GM23248 (cell line): Measurements from ENCODE around the gene ATRN. TPM values are rescaled to one million over a fixed set of nuclear protein-coding genes. Genes with fewer than 3 reads are reported as not detected.

Experiments
- DNase-seq: peaks from one replicate; pipeline ENCODE4 v3.0.0-alpha.2; 2015
- H2AFZ ChIP-seq: fragments of 200-600 bp; sonication (generic); 2 replicates; pipeline ENCODE4 v1.6.1; 2016; ENCODE audit warnings: antibody characterized with exemption
- H3F3A ChIP-seq: fragments of 200-600 bp; sonication (generic); 2 replicates; pipeline ENCODE4 v1.6.1; 2016; ENCODE audit warnings: mild to moderate bottlenecking, antibody characterized with exemption, mixed run types; ENCODE audit not compliant: insufficient read depth
- H3K27ac ChIP-seq: fragments of 200-600 bp; sonication (generic); 2 replicates; pipeline ENCODE4 v1.5.1; 2016; ENCODE audit warnings: mild to moderate bottlenecking
- H3K27me3 ChIP-seq: fragments of 200-600 bp; sonication (generic); replicated peaks from 2 replicates; pipeline ENCODE4 v1.6.1; 2016; ENCODE audit warnings: mild to moderate bottlenecking; ENCODE audit not compliant: insufficient read depth
- H3K36me3 ChIP-seq: fragments of 200-600 bp; sonication (generic); 2 replicates; pipeline ENCODE4 v1.6.1; 2016; ENCODE audit warnings: low read depth, mild to moderate bottlenecking
- H3K4me1 ChIP-seq: fragments of 200-600 bp; sonication (generic); 2 replicates; pipeline ENCODE4 v1.6.1; 2016; ENCODE audit warnings: mild to moderate bottlenecking; ENCODE audit not compliant: insufficient read depth
- H3K4me2 ChIP-seq: fragments of 200-600 bp; sonication (generic); one replicate; pipeline ENCODE4 v1.6.1; 2016; ENCODE audit warnings: mild to moderate bottlenecking; ENCODE audit not compliant: unreplicated experiment
- H3K4me3 ChIP-seq: fragments of 200-600 bp; sonication (generic); 2 replicates; pipeline ENCODE4 v1.5.1; 2016; ENCODE audit warnings: mild to moderate bottlenecking
- H3K79me2 ChIP-seq: fragments of 200-600 bp; sonication (generic); 2 replicates; pipeline ENCODE4 v1.6.1; 2016; ENCODE audit warnings: mild to moderate bottlenecking; ENCODE audit not compliant: insufficient read depth
- H3K9ac ChIP-seq: fragments of 200-600 bp; sonication (generic); 2 replicates; pipeline ENCODE4 v1.6.1; 2016; ENCODE audit warnings: mild to moderate bottlenecking
- H3K9me2 ChIP-seq: fragments of 200-600 bp; sonication (generic); 2 replicates; pipeline ENCODE4 v1.6.1; 2016; ENCODE audit warnings: mixed run types, mild to moderate bottlenecking, moderate library complexity; ENCODE audit not compliant: insufficient read depth
- H3K9me3 ChIP-seq: fragments of 200-600 bp; sonication (generic); one replicate; pipeline ENCODE4 v1.6.1; 2017; ENCODE audit warnings: low read depth
- H4K20me1 ChIP-seq: fragments of 200-600 bp; sonication (generic); 2 replicates; pipeline ENCODE4 v1.6.0; 2016; ENCODE audit not compliant: insufficient read depth
- EZH2 ChIP-seq: fragments of 200-600 bp; sonication (generic); IDR thresholded peaks from 2 replicates; pipeline ENCODE4 v1.6.1; 2018; ENCODE audit warnings: antibody characterized with exemption, mild to moderate bottlenecking; ENCODE audit not compliant: insufficient read depth, poor library complexity, severe bottlenecking
- EZH2phosphoT487 ChIP-seq: fragments of 200-600 bp; sonication (generic); IDR thresholded peaks from 2 replicates; pipeline ENCODE4 v1.6.1; 2018; ENCODE audit warnings: antibody characterized with exemption, moderate library complexity, mild to moderate bottlenecking, low read depth; ENCODE audit not compliant: insufficient read depth
- WGBS, 2 experiments: methylation state at CpG; one replicate each; pipeline ENCODE4 v1.1.6; 2015 to 2017; ENCODE audit warnings: low lambda C conversion rate in 2 of 2, low coverage in 1 of 2; ENCODE audit errors: missing lambda C conversion rate in 2 of 2; 5-methylcytosine and 5-hydroxymethylcytosine counted together
- in situ Hi-C: fragments of 300-500 bp; cut with MboI; formaldehyde crosslinking; loops from 2 replicates; pipeline ENCODE4 v1.15.0; 2020
- polyA plus RNA-seq: library from polyadenylated mRNA; unstranded; fragments of >200 nt; fragmentation: Nextera tagmentation; extraction: Ambion mirVana; gene quantifications from 2 replicates; pipeline ENCODE4 v1.2.1, GENCODE V29; 2016
- total RNA-seq: library from RNA; depleted of rRNA; stranded (reverse); fragments of >200 nt; shearing (Covaris generic); gene quantifications from 2 replicates; pipeline ENCODE4 v1.2.3, GENCODE V29; 2014

ATRN gene
- total and polyA plus RNA-seq, 2 experiments from 2014 or later: 9.9 to 38.7 TPM

- peaks cover 31% of the 10 kb centered on the region for H3K27me3 ChIP-seq
Measured at GRCh38 chr20:3658019-3658715, 187.3 kb downstream of the ATRN start.

GRCh38 chr20:3658716-3659491 lies 188.1 kb downstream of the ATRN start:
- 54 to 56% methylated on average over 8 of the region's 8 CpGs for WGBS, 2 experiments
- in situ Hi-C loops: no loop called here
- H3K9me2 ChIP-seq: no peaks in the 10 kb centered on the region
- no peaks in the 10 kb centered on the region for H3K9me3 ChIP-seq
- no peak for DNase-seq
- 0 out of 2 replicates have a peak, but pooled peaks cover 2% of the 10 kb centered on the region for H3F3A ChIP-seq
- H3K4me2 ChIP-seq: no peak overlapping the region
- no peaks in the 10 kb centered on the region for H3K36me3 ChIP-seq
- no peak for TF ChIP-seq EZH2
- no peak for TF ChIP-seq EZH2phosphoT487
- peaks cover 31% of the 10 kb centered on the region for H3K27me3 ChIP-seq
- H4K20me1 ChIP-seq: no peaks in the 10 kb centered on the region
- no peak overlapping the region for H3K4me3 ChIP-seq
- H3K79me2 ChIP-seq: no peaks in the 10 kb centered on the region
- H2AFZ ChIP-seq: no peak overlapping the region
- H3K4me1 ChIP-seq: no peaks in the 10 kb centered on the region
- H3K9ac ChIP-seq: no peak overlapping the region
- H3K27ac ChIP-seq: no peak overlapping the region

More at GRCh38 chr20:3658019-3658715, 187.3 kb downstream of the ATRN start:
- Histone ChIP-seq H3K9me3 (no peaks in the 10 kb centered on the region), H3K4me2 (no peak overlapping the region), H2AFZ (no peak overlapping the region), H4K20me1 (no peaks in the 10 kb centered on the region), H3K27ac (no peak overlapping the region), H3K79me2 (no peaks in the 10 kb centered on the region), H3F3A (no peaks in the 10 kb centered on the region), H3K9me2 (no peaks in the 10 kb centered on the region), H3K4me1 (no peaks in the 10 kb centered on the region), H3K9ac (no peak overlapping the region), H3K4me3 (no peak overlapping the region), H3K36me3 (no peaks in the 10 kb centered on the region)
- in situ Hi-C loops: no loop called here
- DNase-seq: no peak
- TF ChIP-seq EZH2: no peak
- TF ChIP-seq EZH2phosphoT487: no peak
- 69 to 75% methylated on average over 7 of the region's 7 CpGs for WGBS, 2 experiments

GRCh38 chr20:3659492-3660261 lies 188.9 kb downstream of the ATRN start:
- no peak overlapping the region for H3K9ac ChIP-seq
- TF ChIP-seq EZH2 (no peak), EZH2phosphoT487 (no peak)
- H3F3A ChIP-seq: 0 out of 2 replicates have a peak, but pooled peaks cover 4% of the 10 kb centered on the region
- H3K27me3 ChIP-seq: peaks cover 31% of the 10 kb centered on the region
- H4K20me1 ChIP-seq: no peaks in the 10 kb centered on the region
- in situ Hi-C loops: no loop called here
- H3K9me3 ChIP-seq: no peaks in the 10 kb centered on the region
- no peak overlapping the region for H3K4me2 ChIP-seq
- H3K9me2 ChIP-seq: no peaks in the 10 kb centered on the region
- no peak overlapping the region for H3K4me3 ChIP-seq
- H3K79me2 ChIP-seq: no peaks in the 10 kb centered on the region
- WGBS, 2 experiments: 60 to 62% methylated on average over 11 to 12 of the region's 12 CpGs
- no peaks in the 10 kb centered on the region for H3K36me3 ChIP-seq
- H3K27ac ChIP-seq: no peak overlapping the region
- no peak for DNase-seq
- no peaks in the 10 kb centered on the region for H3K4me1 ChIP-seq
- no peak overlapping the region for H2AFZ ChIP-seq
